ENCODE results near the gene MGRN1.
"Not testable (repeated sequence)": the region's sequence is repeated elsewhere in the genome, so short reads cannot be mapped to it uniquely, and the experiment has no call there.

Gene MGRN1

GRCh38 chr16:4734730-4735535, 110.3 kb downstream of the MGRN1 start:
- DNase-seq (ENCODE audit: low read depth): peak; percentile 90

- no peak for DNase-seq (ENCODE audit: low read depth)
Measured at GRCh38 chr16:4736546-4736945, 111.9 kb downstream of the MGRN1 start.

- DNase-seq (ENCODE audit: low read depth): no peak
Measured at GRCh38 chr16:4737545-4737944, 112.9 kb downstream of the MGRN1 start.

GRCh38 chr16:4738370-4738769, 113.7 kb downstream of the MGRN1 start:
- DNase-seq (ENCODE audit: low read depth): not testable (repeated sequence)

Data from activated T-cell treated with anti-CD3 and anti-CD28 coated beads for 24 hours (primary cell).